ENCODE measurements around the gene PNISR.

DNA sequence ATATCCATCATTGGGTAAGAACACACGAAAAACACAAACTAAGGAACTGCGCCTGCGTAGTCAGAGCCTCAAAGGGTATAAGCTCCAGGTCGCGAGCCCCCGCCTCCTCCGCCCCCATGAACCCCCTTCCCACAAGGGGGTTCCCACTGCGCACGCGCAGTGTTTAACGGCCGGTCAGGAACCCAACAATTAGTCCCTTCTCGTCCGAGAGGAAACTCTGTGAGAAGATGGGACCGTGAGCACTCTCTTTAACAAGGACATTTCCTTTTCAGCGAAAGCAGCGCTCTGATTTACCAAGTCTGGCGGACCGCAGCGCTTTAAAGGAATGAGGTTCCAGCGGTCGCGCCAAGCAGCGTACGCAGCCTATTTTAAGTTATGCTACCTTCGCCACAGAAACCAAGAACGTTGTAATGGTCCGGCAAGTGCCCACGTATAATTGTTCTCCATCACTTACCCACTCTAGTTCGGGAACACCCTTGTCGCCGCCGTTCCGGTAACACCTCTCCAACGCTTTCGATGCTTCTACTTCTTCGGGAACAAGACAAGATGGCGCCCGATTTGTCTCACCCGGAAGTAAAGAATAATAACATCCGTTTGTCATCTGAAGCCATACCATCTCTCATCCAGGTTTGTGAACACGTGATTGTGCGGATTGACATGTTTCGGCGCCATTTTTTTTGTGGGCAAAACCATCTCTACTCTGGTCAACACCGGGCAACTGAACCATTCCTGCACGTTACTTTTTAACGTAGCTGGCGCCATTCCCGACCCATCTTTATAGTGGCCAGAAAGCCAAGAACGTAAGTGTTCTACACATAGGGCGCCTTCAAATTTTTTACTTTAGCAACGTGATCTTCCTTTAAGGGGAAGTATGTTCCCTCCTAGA lies at the start of gene PNISR:
- TF ChIP-seq, protein P1, sequence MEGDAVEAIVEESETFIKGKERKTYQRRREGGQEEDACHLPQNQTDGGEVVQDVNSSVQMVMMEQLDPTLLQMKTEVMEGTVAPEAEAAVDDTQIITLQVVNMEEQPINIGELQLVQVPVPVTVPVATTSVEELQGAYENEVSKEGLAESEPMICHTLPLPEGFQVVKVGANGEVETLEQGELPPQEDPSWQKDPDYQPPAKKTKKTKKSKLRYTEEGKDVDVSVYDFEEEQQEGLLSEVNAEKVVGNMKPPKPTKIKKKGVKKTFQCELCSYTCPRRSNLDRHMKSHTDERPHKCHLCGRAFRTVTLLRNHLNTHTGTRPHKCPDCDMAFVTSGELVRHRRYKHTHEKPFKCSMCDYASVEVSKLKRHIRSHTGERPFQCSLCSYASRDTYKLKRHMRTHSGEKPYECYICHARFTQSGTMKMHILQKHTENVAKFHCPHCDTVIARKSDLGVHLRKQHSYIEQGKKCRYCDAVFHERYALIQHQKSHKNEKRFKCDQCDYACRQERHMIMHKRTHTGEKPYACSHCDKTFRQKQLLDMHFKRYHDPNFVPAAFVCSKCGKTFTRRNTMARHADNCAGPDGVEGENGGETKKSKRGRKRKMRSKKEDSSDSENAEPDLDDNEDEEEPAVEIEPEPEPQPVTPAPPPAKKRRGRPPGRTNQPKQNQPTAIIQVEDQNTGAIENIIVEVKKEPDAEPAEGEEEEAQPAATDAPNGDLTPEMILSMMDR (IDR thresholded peaks at IDR 0.05; ENCODE audit: low read depth, low read length, missing input control) = no peak
- TF ChIP-seq, protein P2, sequence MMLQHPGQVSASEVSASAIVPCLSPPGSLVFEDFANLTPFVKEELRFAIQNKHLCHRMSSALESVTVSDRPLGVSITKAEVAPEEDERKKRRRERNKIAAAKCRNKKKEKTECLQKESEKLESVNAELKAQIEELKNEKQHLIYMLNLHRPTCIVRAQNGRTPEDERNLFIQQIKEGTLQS (IDR thresholded peaks at IDR 0.05) = no peak
- TF ChIP-seq FOXA1 (IDR thresholded peaks at IDR 0.05) = no peak
- peak; percentile 85 to 95 for TF ChIP-seq GABPA (IDR thresholded peaks at IDR 0.05 in 1 of 2, conservative IDR thresholded peaks at IDR 0.05 in 1 of 2)
- TF ChIP-seq RXRA (IDR thresholded peaks at IDR 0.05) = no peak
- TF ChIP-seq, protein P3, sequence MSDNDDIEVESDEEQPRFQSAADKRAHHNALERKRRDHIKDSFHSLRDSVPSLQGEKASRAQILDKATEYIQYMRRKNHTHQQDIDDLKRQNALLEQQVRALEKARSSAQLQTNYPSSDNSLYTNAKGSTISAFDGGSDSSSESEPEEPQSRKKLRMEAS (IDR thresholded peaks at IDR 0.05) = peak; percentile 67
- peak; percentile 100 for TF ChIP-seq YY1 (IDR thresholded peaks at IDR 0.05)
- TF ChIP-seq EGR1 (IDR thresholded peaks at IDR 0.05; ENCODE audit: low read depth in 2 of 2) = peak; percentile 8 to 49
- no peak for TF ChIP-seq HNF4A (conservative IDR thresholded peaks at IDR 0.05)
- TF ChIP-seq, protein P4, sequence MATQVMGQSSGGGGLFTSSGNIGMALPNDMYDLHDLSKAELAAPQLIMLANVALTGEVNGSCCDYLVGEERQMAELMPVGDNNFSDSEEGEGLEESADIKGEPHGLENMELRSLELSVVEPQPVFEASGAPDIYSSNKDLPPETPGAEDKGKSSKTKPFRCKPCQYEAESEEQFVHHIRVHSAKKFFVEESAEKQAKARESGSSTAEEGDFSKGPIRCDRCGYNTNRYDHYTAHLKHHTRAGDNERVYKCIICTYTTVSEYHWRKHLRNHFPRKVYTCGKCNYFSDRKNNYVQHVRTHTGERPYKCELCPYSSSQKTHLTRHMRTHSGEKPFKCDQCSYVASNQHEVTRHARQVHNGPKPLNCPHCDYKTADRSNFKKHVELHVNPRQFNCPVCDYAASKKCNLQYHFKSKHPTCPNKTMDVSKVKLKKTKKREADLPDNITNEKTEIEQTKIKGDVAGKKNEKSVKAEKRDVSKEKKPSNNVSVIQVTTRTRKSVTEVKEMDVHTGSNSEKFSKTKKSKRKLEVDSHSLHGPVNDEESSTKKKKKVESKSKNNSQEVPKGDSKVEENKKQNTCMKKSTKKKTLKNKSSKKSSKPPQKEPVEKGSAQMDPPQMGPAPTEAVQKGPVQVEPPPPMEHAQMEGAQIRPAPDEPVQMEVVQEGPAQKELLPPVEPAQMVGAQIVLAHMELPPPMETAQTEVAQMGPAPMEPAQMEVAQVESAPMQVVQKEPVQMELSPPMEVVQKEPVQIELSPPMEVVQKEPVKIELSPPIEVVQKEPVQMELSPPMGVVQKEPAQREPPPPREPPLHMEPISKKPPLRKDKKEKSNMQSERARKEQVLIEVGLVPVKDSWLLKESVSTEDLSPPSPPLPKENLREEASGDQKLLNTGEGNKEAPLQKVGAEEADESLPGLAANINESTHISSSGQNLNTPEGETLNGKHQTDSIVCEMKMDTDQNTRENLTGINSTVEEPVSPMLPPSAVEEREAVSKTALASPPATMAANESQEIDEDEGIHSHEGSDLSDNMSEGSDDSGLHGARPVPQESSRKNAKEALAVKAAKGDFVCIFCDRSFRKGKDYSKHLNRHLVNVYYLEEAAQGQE (IDR thresholded peaks at IDR 0.05) = peak; percentile 68
- no peak for TF ChIP-seq NR2F2 (IDR thresholded peaks at IDR 0.05)
- no peak for TF ChIP-seq JUND (IDR thresholded peaks at IDR 0.05)
- peak; percentile 63 for TF ChIP-seq TAF1 (conservative IDR thresholded peaks at IDR 0.05)

Measured in liver (tissue), 3 donors.